ENCODE measurements around the gene TERB2. TPM values are rescaled to one million over a fixed set of nuclear protein-coding genes. Genes with fewer than 3 reads are reported as not detected.
"Not testable (repeated sequence)": the region's sequence is repeated elsewhere in the genome, so short reads cannot be mapped to it uniquely, and the experiment has no call there.

The TERB2 gene
- total RNA-seq, 1 experiment from 2014 or later = not detected

GRCh38 chr15:44918136-44918535, 38.4 kb upstream of the TERB2 start:
- H3K9ac ChIP-seq (ENCODE audit: low read length) = no peak overlapping the region
- RAD21 ChIA-PET (ENCODE audit: low non-redundant PET in 1 of 2, low total read pairs in 2 of 2, uncharacterized antibody in 2 of 2, unreplicated experiment in 2 of 2) = no interaction called here
- no peaks in the 10 kb centered on the region for H3K9me2 ChIP-seq (ENCODE audit: insufficient read depth)
- no peaks in the 10 kb centered on the region for H3K4me1 ChIP-seq (ENCODE audit: control insufficient read depth in 1 of 2, insufficient read depth in 2 of 2, low read length in 2 of 2)
- no peaks in the 10 kb centered on the region for H3K9me3 ChIP-seq (ENCODE audit: control insufficient read depth in 1 of 2, insufficient read depth in 1 of 2, low read depth in 1 of 2, low read length in 2 of 2)
- H3K4me3 ChIP-seq (replicated peaks in 1 of 2; ENCODE audit: low read depth in 1 of 2, low read length in 2 of 2) = no peak overlapping the region
- DNase-seq (ENCODE audit: low read depth, low spot score) (no peak), ATAC-seq (no peak)
- CTCF ChIA-PET = no interaction called here
- H4K20me1 ChIP-seq (ENCODE audit: insufficient read depth) = no peaks in the 10 kb centered on the region; the same call in 1 of the 2 replicates
- no peak overlapping the region for H3K4me2 ChIP-seq (ENCODE audit: low read length)
- no peak overlapping the region for H2AFZ ChIP-seq (ENCODE audit: low read depth, low read length, poor library complexity, severe bottlenecking)
- TF ChIP-seq REST (IDR thresholded peaks at IDR 0.05; ENCODE audit: low read depth) = no peak
- TF ChIP-seq MAX (IDR thresholded peaks at IDR 0.05) = no peak
- no peak for TF ChIP-seq YY1 (IDR thresholded peaks at IDR 0.05; ENCODE audit: extremely low read depth, insufficient replicate concordance, low read depth, low read length)
- TF ChIP-seq FOSL1 (IDR thresholded peaks at IDR 0.05; ENCODE audit: low read depth) = no peak
- no peak for TF ChIP-seq ZNF274 (IDR thresholded peaks at IDR 0.05; ENCODE audit: low read depth, low read length)
- TF ChIP-seq ELF1 (IDR thresholded peaks at IDR 0.05; ENCODE audit: borderline replicate concordance, low read depth) = no peak
- no peaks in the 10 kb centered on the region for H3K36me3 ChIP-seq (ENCODE audit: control insufficient read depth in 1 of 2, insufficient read depth in 2 of 2, low read length in 2 of 2)
- POLR2A ChIA-PET = no interaction called here
- no TSS peak for BruUV-seq (replicated peaks)
- intact Hi-C loops (cut with micrococcal nuclease) = no loop called here
- H3K79me2 ChIP-seq (ENCODE audit: insufficient read depth, low read length) = no peaks in the 10 kb centered on the region
- no peaks in the 10 kb centered on the region for H3K27me3 ChIP-seq (ENCODE audit: insufficient read depth, low read length)
- H3K27ac ChIP-seq (ENCODE audit: low read depth, low read length) = no peak overlapping the region

- H3K27me3 ChIP-seq (ENCODE audit: insufficient read depth, low read length); H3K4me1 ChIP-seq (ENCODE audit: control insufficient read depth in 1 of 2, insufficient read depth in 2 of 2, low read length in 2 of 2); intact Hi-C loops (cut with micrococcal nuclease); H3K9me2 ChIP-seq (ENCODE audit: insufficient read depth); POLR2A ChIA-PET; H4K20me1 ChIP-seq (ENCODE audit: insufficient read depth); BruUV-seq (replicated peaks); H2AFZ ChIP-seq (ENCODE audit: low read depth, low read length, poor library complexity, severe bottlenecking); H3K4me2 ChIP-seq (ENCODE audit: low read length); DNase-seq (ENCODE audit: low read depth, low spot score); H3K36me3 ChIP-seq (ENCODE audit: control insufficient read depth in 1 of 2, insufficient read depth in 2 of 2, low read length in 2 of 2); H3K4me3 ChIP-seq (replicated peaks in 1 of 2; ENCODE audit: low read depth in 1 of 2, low read length in 2 of 2); ATAC-seq; CTCF ChIA-PET; H3K79me2 ChIP-seq (ENCODE audit: insufficient read depth, low read length); RAD21 ChIA-PET (ENCODE audit: low non-redundant PET in 1 of 2, low total read pairs in 2 of 2, uncharacterized antibody in 2 of 2, unreplicated experiment in 2 of 2); H3K9me3 ChIP-seq (ENCODE audit: control insufficient read depth in 1 of 2, insufficient read depth in 1 of 2, low read depth in 1 of 2, low read length in 2 of 2); H3K9ac ChIP-seq (ENCODE audit: low read length); H3K27ac ChIP-seq (ENCODE audit: low read depth, low read length): not testable (repeated sequence)
Observed at GRCh38 chr15:44928658-44929057, 27.8 kb upstream of the TERB2 start.

GRCh38 chr15:44930283-44930682, 26.2 kb upstream of the TERB2 start:
- CTCF ChIA-PET; POLR2A ChIA-PET; ATAC-seq; intact Hi-C loops (cut with micrococcal nuclease); H3K9ac ChIP-seq (ENCODE audit: low read length); H3K36me3 ChIP-seq (ENCODE audit: control insufficient read depth in 1 of 2, insufficient read depth in 2 of 2, low read length in 2 of 2); H3K4me1 ChIP-seq (ENCODE audit: control insufficient read depth in 1 of 2, insufficient read depth in 2 of 2, low read length in 2 of 2); H4K20me1 ChIP-seq (ENCODE audit: insufficient read depth); H3K4me3 ChIP-seq (replicated peaks in 1 of 2; ENCODE audit: low read depth in 1 of 2, low read length in 2 of 2); RAD21 ChIA-PET (ENCODE audit: low non-redundant PET in 1 of 2, low total read pairs in 2 of 2, uncharacterized antibody in 2 of 2, unreplicated experiment in 2 of 2); H3K9me2 ChIP-seq (ENCODE audit: insufficient read depth); DNase-seq (ENCODE audit: low read depth, low spot score); H3K27ac ChIP-seq (ENCODE audit: low read depth, low read length); H2AFZ ChIP-seq (ENCODE audit: low read depth, low read length, poor library complexity, severe bottlenecking); H3K79me2 ChIP-seq (ENCODE audit: insufficient read depth, low read length); H3K9me3 ChIP-seq (ENCODE audit: control insufficient read depth in 1 of 2, insufficient read depth in 1 of 2, low read depth in 1 of 2, low read length in 2 of 2); H3K4me2 ChIP-seq (ENCODE audit: low read length); BruUV-seq (replicated peaks); H3K27me3 ChIP-seq (ENCODE audit: insufficient read depth, low read length): not testable (repeated sequence)
